Pancreas (tissue), 10 donors: ENCODE data around the gene P4HA2. TPM values are rescaled to one million over a fixed set of nuclear protein-coding genes. Genes with fewer than 3 reads are reported as not detected.

ENCODE experiments used
- ATAC-seq, 4 donors: fragments of 200-7000 bp; cut with Tn5 transposase; one replicate each; pipeline versions ENCODE4 v1.8.0 to v1.9.1; 2020; ENCODE audit warnings: mild to moderate bottlenecking in 4 of 4, moderate library complexity in 4 of 4
- DNase-seq, 6 donors: peaks; one replicate each; pipeline ENCODE4 v3.0.0-alpha.2; 2020
- FAIRE-seq: peaks from 2 replicates; lab custom pipeline; 2012; peaks lifted over from hg19 to GRCh38; lab: Jason Lieb, UNC
- H3K27ac ChIP-seq, 4 donors: fragments of 200-600 bp; sonication (generic); 1 replicate in 3 of 4; 2 replicates in 1 of 4; pipeline versions ENCODE4 v1.5.0 to v1.8.0; 2020
- H3K27me3 ChIP-seq, 4 donors: fragments of 200-600 bp; one replicate each; pipeline ENCODE4 v1.8.0; 2021
- H3K36me3 ChIP-seq, 3 donors: fragments of 200-600 bp; sonication (generic) in 1 of 3; one replicate each; pipeline versions ENCODE4 v1.5.0 to v1.8.0; 2020 to 2021
- H3K4me1 ChIP-seq, 3 donors: fragments of 200-600 bp; one replicate each; pipeline ENCODE4 v1.8.0; 2021
- H3K4me3 ChIP-seq, 4 donors: fragments of 200-600 bp; sonication (generic) in 2 of 4; one replicate each; pipeline versions ENCODE4 v1.5.0 to v1.8.0; 2020 to 2021
- H3K9me3 ChIP-seq, 4 donors: fragments of 200-600 bp; one replicate each; pipeline ENCODE4 v1.8.0; 2021
- CTCF ChIP-seq, 4 donors: fragments of 200-600 bp; sonication (generic) in 3 of 4; IDR thresholded peaks; one replicate each; pipeline versions ENCODE4 v1.5.0 to v1.8.0; 2021; ENCODE audit warnings: antibody characterized with exemption in 4 of 4
- WGBS, 2 donors: extraction: QIAGEN DNeasy Blood & Tissue Kit; methylation state at CpG; one replicate each; pipeline ENCODE4 v1.1.7; 2013; 5-methylcytosine and 5-hydroxymethylcytosine counted together
- intact Hi-C, 3 donors: fragments of 100-400 bp; cut with DNase I; formaldehyde crosslinking; loops; one replicate each; pipeline versions ENCODE4 v1.11.1 to v1.14.2; 2022
- polyA plus RNA-seq, 2 donors: library from polyadenylated mRNA; stranded (reverse); fragments of 200-250 nt; gene quantifications; one replicate each; pipeline ENCODE4 v1.2.3, GENCODE V29; 2013
- total RNA-seq, 6 donors: library from RNA; stranded (reverse); fragmentation: NEBNext Ultra II Directional in 4 of 6; extraction: Animal tissue kit (Norgen Biotek cat#: 25700) in 4 of 6; gene quantifications; one replicate each; pipeline versions ENCODE4 v1.2.1 to v1.2.4, GENCODE V29; 2021 to 2023
- donor health status: healthy with polysubstance abuse.
- donor health status: DM: no; HTN: no; CAD: no; lungs with moderate emphysema.
- donor health status: DM: no; HTN: no; CAD: no.
- donor health status: control.
- donor health status: control.
- donor health status: Bipolar disorder and iron deficiency.
- donor health status: DM: yes; HTN: yes; CAD: no.
- donor health status: DM: no; HTN: no; CAD: no.
- donor health status: DM: no; HTN: no; CAD: no.
- donor health status: DM: yes; HTN: yes; CAD: no.

The P4HA2 gene
- total and polyA plus RNA-seq, 8 donors: 28.3 to 85.7 (median 56.4) TPM

DNA sequence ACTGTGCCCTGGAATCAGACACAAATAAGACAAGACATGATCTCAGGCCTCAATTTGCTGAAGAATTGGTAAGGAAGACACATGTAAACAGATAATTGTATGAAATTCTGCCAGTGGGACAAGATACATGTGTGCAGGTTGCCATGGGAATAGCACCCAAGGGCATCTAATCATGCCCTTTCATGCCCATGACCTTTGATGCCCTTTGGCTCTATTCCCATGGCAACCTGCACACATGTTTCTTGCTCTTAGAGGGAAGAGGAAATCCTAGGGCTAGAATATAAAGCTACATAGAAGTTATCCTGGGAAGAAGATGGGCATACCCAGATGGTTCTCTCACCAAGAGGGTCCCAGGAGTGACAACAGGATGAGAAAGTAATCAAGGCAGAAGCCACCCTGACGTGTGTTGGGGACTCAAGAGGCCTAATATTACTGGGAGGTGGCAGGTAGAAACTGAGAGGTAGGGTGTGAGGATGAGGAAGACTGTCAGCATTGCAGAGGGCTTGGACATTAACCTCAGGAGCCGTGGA lies 34.4 kb downstream of the P4HA2 start:
- no peak for FAIRE-seq
- Histone ChIP-seq H3K9me3 (no peaks in the 10 kb centered on the region), H3K4me1 (peaks cover 0 to 9% (median 0%) of the 10 kb centered on the region in 3 donors), H3K36me3 (peaks cover 0 to 24% (median 5%) of the 10 kb centered on the region in 3 donors), H3K27me3 (no peaks in the 10 kb centered on the region), H3K27ac (no peak overlapping the region), H3K4me3 (no peak overlapping the region)
- TF ChIP-seq CTCF (IDR thresholded peaks at IDR 0.05): no peak
- peak in 2 of 4 donors; percentile 35 to 47 for ATAC-seq
- intact Hi-C loops: no loop called here
- DNase-seq: no peak
- WGBS, 2 donors: 56 to 59% methylated on average over 2 of the region's 2 CpGs

- ATAC-seq (peak; percentile 77 to 99 (median 96)), FAIRE-seq (peak; percentile 95), DNase-seq (no peak)
- Histone ChIP-seq H3K4me3 (no peak overlapping the region), H3K27ac (no peak overlapping the region), H3K9me3 (no peaks in the 10 kb centered on the region), H3K27me3 (no peaks in the 10 kb centered on the region), H3K4me1 (peaks cover 0 to 9% (median 0%) of the 10 kb centered on the region in 3 donors), H3K36me3 (peaks cover 0 to 14% (median 0%) of the 10 kb centered on the region in 3 donors)
- peak; percentile 42 to 65 (median 50) for TF ChIP-seq CTCF (IDR thresholded peaks at IDR 0.05)
- 15 to 21% methylated on average over 3 of the region's 3 CpGs for WGBS, 2 donors
- intact Hi-C loops: no loop called here
Measured at GRCh38 chr5:132190161-132190817, 37.4 kb downstream of the P4HA2 start.

- 93 to 99% methylated on average over 1 of the region's 1 CpG for WGBS, 2 donors
- ATAC-seq: no peak
- Histone ChIP-seq H3K27ac (no peak overlapping the region), H3K9me3 (no peaks in the 10 kb centered on the region), H3K4me1 (no peaks in the 10 kb centered on the region), H3K4me3 (no peak overlapping the region), H3K36me3 (no peaks in the 10 kb centered on the region), H3K27me3 (no peaks in the 10 kb centered on the region)
- no peak for FAIRE-seq
- no peak for TF ChIP-seq CTCF (IDR thresholded peaks at IDR 0.05)
- intact Hi-C loops: no loop called here
- DNase-seq: no peak
Measured at GRCh38 chr5:132184588-132184987, 43.1 kb downstream of the P4HA2 start.

DNA sequence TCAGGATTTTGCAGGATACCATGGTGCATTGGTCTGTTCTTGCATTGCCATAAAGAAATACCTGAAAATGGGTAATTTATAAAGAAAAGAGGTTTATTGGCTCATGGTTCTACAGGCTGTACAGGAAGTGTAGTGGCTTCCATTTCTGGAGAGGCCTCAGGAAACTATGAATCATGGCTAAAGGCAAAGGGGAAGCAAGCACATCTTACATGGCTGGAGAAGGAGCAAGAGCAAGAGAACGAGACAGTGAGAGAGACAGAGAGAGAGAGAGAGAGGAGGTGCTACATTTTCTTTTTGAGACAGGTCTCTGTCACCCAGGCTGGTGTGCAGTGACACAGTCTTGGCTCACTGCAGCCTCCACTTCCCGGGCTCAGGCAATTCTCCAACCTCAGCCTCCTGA lies 43.9 kb downstream of the P4HA2 start:
- intact Hi-C loops: no loop called here
- ATAC-seq (no peak), DNase-seq (no peak), FAIRE-seq (no peak)
- Histone ChIP-seq H3K27me3 (no peaks in the 10 kb centered on the region), H3K9me3 (no peaks in the 10 kb centered on the region), H3K4me1 (no peaks in the 10 kb centered on the region), H3K36me3 (no peaks in the 10 kb centered on the region), H3K27ac (no peak overlapping the region), H3K4me3 (no peak overlapping the region)
- WGBS, 2 donors: 78 to 93% methylated on average over 2 of the region's 2 CpGs
- no peak for TF ChIP-seq CTCF (IDR thresholded peaks at IDR 0.05)
